Neural progenitor cell (in vitro differentiated cells): Measurements from ENCODE around the gene RPL32. TPM values are rescaled to one million over a fixed set of nuclear protein-coding genes. Genes with fewer than 3 reads are reported as not detected.

Experiments used
- DNase-seq: peaks from one replicate; pipeline ENCODE4 v3.0.0-alpha.2; 2016; ENCODE audit warnings: low spot score
- H2AFZ ChIP-seq: fragments of 200-600 bp; sonication (generic); replicated peaks from 2 replicates; pipeline ENCODE4 v1.6.1; 2016; ENCODE audit warnings: antibody characterized with exemption
- H3F3A ChIP-seq: fragments of 200-600 bp; sonication (generic); 2 replicates; pipeline ENCODE4 v1.6.1; 2016; ENCODE audit warnings: antibody characterized with exemption, low read depth
- H3K27ac ChIP-seq: fragments of 200-600 bp; sonication (generic); 2 replicates; pipeline ENCODE4 v1.5.1; 2016; ENCODE audit warnings: mild to moderate bottlenecking
- H3K27me3 ChIP-seq: fragments of 200-600 bp; sonication (generic); 2 replicates; pipeline ENCODE4 v1.6.1; 2016; ENCODE audit warnings: mild to moderate bottlenecking, moderate library complexity
- H3K36me3 ChIP-seq: fragments of 200-600 bp; sonication (generic); 2 replicates; pipeline ENCODE4 v1.5.1; 2016
- H3K4me1 ChIP-seq: fragments of 200-600 bp; sonication (generic); 2 replicates; pipeline ENCODE4 v1.6.1; 2016; ENCODE audit warnings: mixed run types
- H3K4me2 ChIP-seq: fragments of 200-600 bp; sonication (generic); 2 replicates; pipeline ENCODE4 v1.6.1; 2016
- H3K4me3 ChIP-seq: fragments of 200-600 bp; sonication (generic); 2 replicates; pipeline ENCODE4 v1.5.1; 2016
- H3K79me2 ChIP-seq: fragments of 200-600 bp; sonication (generic); 2 replicates; pipeline ENCODE4 v1.6.1; 2016; ENCODE audit warnings: low read depth
- H3K9ac ChIP-seq: fragments of 200-600 bp; sonication (generic); 2 replicates; pipeline ENCODE4 v1.6.1; 2016
- H3K9me3 ChIP-seq: fragments of 200-600 bp; sonication (generic); 2 replicates; pipeline ENCODE4 v1.5.1; 2016; ENCODE audit warnings: low read depth
- H4K20me1 ChIP-seq: fragments of 200-600 bp; sonication (generic); 2 replicates; pipeline ENCODE4 v1.6.1; 2016; ENCODE audit warnings: low read depth
- H3K27ac Mint-ChIP-seq: 3 replicates; pipeline ENCODE4 v1.8.0; 2021; ENCODE audit warnings: mixed read lengths
- H3K27me3 Mint-ChIP-seq: 2 replicates; pipeline ENCODE4 v1.8.0; 2022; ENCODE audit warnings: low read depth, mild to moderate bottlenecking, inconsistent platforms, moderate library complexity, mixed read lengths; ENCODE audit not compliant: insufficient read depth
- H3K36me3 Mint-ChIP-seq: 3 replicates; pipeline ENCODE4 v1.8.0; 2021; ENCODE audit warnings: mixed read lengths
- H3K4me1 Mint-ChIP-seq: 3 replicates; pipeline ENCODE4 v1.8.0; 2021; ENCODE audit warnings: mixed read lengths
- H3K4me3 Mint-ChIP-seq: 3 replicates; pipeline ENCODE4 v1.8.0; 2021; ENCODE audit warnings: mild to moderate bottlenecking, moderate library complexity, mixed read lengths
- H3K9me3 Mint-ChIP-seq: 3 replicates; pipeline ENCODE4 v1.8.0; 2020; ENCODE audit warnings: mixed read lengths
- CTCF ChIP-seq: fragments of 200-600 bp; sonication (generic); IDR thresholded peaks from 2 replicates; pipeline ENCODE4 v1.5.1; 2017; ENCODE audit warnings: antibody characterized with exemption, mild to moderate bottlenecking
- EZH2 ChIP-seq: fragments of 200-600 bp; sonication (generic); IDR thresholded peaks from 2 replicates; pipeline ENCODE4 v1.6.1; 2017; ENCODE audit warnings: antibody characterized with exemption, mild to moderate bottlenecking, moderate library complexity
- EZH2phosphoT487 ChIP-seq: fragments of 200-600 bp; sonication (generic); IDR thresholded peaks from 2 replicates; pipeline ENCODE4 v1.6.1; 2017; ENCODE audit warnings: antibody characterized with exemption
- total RNA-seq: library from RNA; depleted of rRNA; stranded (reverse); fragments of >200 nt; gene quantifications from 2 replicates; pipeline ENCODE4 v1.2.3, GENCODE V29; 2015; ENCODE audit warnings: low replicate concordance

Gene RPL32
- total RNA-seq, 1 donor from 2014 or later: 2,309 TPM

DNA sequence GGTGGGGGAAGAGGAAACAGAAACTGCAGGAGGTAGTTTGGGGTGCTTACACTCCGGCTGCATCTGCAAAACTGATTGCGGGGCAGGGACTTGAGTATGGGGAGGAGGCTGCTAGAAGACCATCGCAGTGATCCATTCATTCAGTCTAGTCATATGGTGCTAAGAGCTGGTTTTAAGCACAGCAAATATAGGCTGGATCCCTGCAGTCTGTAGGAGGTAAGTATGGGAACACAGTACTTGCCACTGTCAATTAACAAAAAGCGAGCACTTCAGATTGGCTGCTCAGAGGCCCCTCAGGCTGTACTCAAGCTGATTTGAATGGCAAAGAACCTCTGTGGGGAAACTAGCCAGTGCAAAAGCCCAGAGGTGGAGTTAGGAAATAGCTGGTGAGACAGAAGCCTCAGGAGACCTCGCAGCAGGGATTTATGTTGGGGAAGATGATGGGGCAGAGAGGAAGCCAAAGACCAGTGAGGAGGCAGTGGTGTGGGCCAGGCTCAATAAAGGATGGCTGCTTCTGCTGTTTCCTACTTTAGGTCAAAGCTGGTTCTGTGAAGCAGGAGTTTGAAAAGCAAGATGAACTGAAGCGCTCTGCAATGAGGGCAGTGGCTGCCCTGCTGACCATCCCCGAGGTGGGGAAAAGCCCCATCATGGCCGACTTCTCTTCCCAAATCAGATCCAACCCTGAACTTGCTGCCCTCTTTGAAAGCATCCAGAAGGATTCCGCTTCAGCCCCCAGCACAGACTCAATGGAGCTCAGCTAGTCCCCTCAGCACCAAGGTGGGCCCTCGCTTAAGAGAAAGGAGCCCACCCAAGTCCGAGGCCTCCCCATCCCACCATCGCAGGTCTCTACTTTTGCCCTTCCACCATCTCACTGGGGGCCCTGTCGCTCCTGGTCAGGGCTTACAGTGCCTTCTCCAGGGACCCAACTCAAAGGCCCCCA lies 7.9 kb downstream of the RPL32 start:
- H3K36me3 Mint-ChIP-seq: peaks cover 32% of the 10 kb centered on the region
- no peak for DNase-seq
- H3K4me3 Mint-ChIP-seq: no peak overlapping the region
- Histone ChIP-seq H4K20me1 (peaks cover 58% of the 10 kb centered on the region), H3K79me2 (peaks cover 25% of the 10 kb centered on the region), H3F3A (peaks cover 71% of the 10 kb centered on the region), H3K4me1 (peaks cover 13% of the 10 kb centered on the region), H3K27me3 (no peaks in the 10 kb centered on the region), H2AFZ (no peak overlapping the region), H3K36me3 (peaks cover 8% of the 10 kb centered on the region), H3K27ac (no peak overlapping the region), H3K9me3 (no peaks in the 10 kb centered on the region), H3K4me2 (no peak overlapping the region), H3K4me3 (no peak overlapping the region), H3K9ac (no peak overlapping the region)
- H3K9me3 Mint-ChIP-seq: no peaks in the 10 kb centered on the region
- no peak overlapping the region for H3K27ac Mint-ChIP-seq
- TF ChIP-seq CTCF (no peak), EZH2 (no peak), EZH2phosphoT487 (no peak)
- H3K27me3 Mint-ChIP-seq: peaks cover 7% of the 10 kb centered on the region
- H3K4me1 Mint-ChIP-seq: peaks cover 3% of the 10 kb centered on the region

GRCh38 chr3:12832350-12833221 lies 8.8 kb downstream of the RPL32 start:
- Mint-ChIP-seq H3K4me1 (no peaks in the 10 kb centered on the region), H3K36me3 (peaks cover 27% of the 10 kb centered on the region), H3K27me3 (peaks cover 7% of the 10 kb centered on the region), H3K9me3 (no peaks in the 10 kb centered on the region), H3K4me3 (no peak overlapping the region), H3K27ac (no peak overlapping the region)
- TF ChIP-seq EZH2phosphoT487: no peak
- H2AFZ ChIP-seq: no peak overlapping the region
- peaks cover 16% of the 10 kb centered on the region for H3K79me2 ChIP-seq
- no peaks in the 10 kb centered on the region for H3K9me3 ChIP-seq
- no peak overlapping the region for H3K4me3 ChIP-seq
- H3K9ac ChIP-seq: no peak overlapping the region
- peaks cover 69% of the 10 kb centered on the region for H3F3A ChIP-seq
- peaks cover 6% of the 10 kb centered on the region for H3K36me3 ChIP-seq
- H3K4me1 ChIP-seq: peaks cover 4% of the 10 kb centered on the region
- no peak overlapping the region for H3K4me2 ChIP-seq
- H3K27ac ChIP-seq: no peak overlapping the region
- H3K27me3 ChIP-seq: no peaks in the 10 kb centered on the region
- peaks cover 49% of the 10 kb centered on the region for H4K20me1 ChIP-seq
- DNase-seq: no peak

- Histone ChIP-seq H3K36me3 (no peaks in the 10 kb centered on the region), H3K4me3 (no peak overlapping the region)
- H3K4me1 Mint-ChIP-seq: no peaks in the 10 kb centered on the region
Measured at GRCh38 chr3:12831301-12831866, 10.0 kb downstream of the RPL32 start.

More at GRCh38 chr3:12831301-12831866, 10.0 kb downstream of the RPL32 start:
- H3K79me2 ChIP-seq: peaks cover 4% of the 10 kb centered on the region
- no peak overlapping the region for H3K9ac ChIP-seq
- no peak overlapping the region for H3K4me2 ChIP-seq
- H3K27me3 Mint-ChIP-seq: peaks cover 7% of the 10 kb centered on the region
- peak overlapping the region; percentile 46 for H3K27ac ChIP-seq
- H2AFZ ChIP-seq: no peak overlapping the region
- H3K27ac Mint-ChIP-seq: no peak overlapping the region
- H3K27me3 ChIP-seq: no peaks in the 10 kb centered on the region
- TF ChIP-seq EZH2 (no peak), CTCF (no peak), EZH2phosphoT487 (no peak)
- H3F3A ChIP-seq: peaks cover 61% of the 10 kb centered on the region
- no peaks in the 10 kb centered on the region for H3K4me1 ChIP-seq
- peaks cover 37% of the 10 kb centered on the region for H4K20me1 ChIP-seq
- peaks cover 27% of the 10 kb centered on the region for H3K36me3 Mint-ChIP-seq
- H3K4me3 Mint-ChIP-seq: no peak overlapping the region
- DNase-seq: no peak
- no peaks in the 10 kb centered on the region for H3K9me3 ChIP-seq
- H3K9me3 Mint-ChIP-seq: no peaks in the 10 kb centered on the region
